Measurements from ENCODE around the gene RGS9.

DNA sequence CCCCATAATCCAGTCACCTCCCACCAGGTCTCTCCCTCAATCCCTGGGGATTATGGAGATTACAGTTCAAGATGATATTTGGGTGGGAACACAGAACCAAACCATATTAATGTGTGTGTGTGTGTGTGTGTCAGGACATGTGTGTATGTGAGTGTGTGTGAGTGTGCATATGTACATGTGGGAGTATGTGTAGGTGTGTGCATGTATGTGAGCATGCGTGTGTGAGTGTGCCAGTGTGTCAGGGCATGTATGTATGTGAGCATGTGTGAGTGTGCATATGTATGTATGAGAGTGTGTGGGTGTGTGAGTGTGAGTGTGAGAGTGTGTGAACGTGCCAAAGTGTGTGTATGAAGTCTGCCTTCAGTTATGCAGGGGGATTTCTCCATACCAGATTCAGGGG lies 37.8 kb downstream of the RGS9 start:
- TF ChIP-seq, protein P1, sequence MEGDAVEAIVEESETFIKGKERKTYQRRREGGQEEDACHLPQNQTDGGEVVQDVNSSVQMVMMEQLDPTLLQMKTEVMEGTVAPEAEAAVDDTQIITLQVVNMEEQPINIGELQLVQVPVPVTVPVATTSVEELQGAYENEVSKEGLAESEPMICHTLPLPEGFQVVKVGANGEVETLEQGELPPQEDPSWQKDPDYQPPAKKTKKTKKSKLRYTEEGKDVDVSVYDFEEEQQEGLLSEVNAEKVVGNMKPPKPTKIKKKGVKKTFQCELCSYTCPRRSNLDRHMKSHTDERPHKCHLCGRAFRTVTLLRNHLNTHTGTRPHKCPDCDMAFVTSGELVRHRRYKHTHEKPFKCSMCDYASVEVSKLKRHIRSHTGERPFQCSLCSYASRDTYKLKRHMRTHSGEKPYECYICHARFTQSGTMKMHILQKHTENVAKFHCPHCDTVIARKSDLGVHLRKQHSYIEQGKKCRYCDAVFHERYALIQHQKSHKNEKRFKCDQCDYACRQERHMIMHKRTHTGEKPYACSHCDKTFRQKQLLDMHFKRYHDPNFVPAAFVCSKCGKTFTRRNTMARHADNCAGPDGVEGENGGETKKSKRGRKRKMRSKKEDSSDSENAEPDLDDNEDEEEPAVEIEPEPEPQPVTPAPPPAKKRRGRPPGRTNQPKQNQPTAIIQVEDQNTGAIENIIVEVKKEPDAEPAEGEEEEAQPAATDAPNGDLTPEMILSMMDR (IDR thresholded peaks at IDR 0.05; ENCODE audit: low read length): no peak
- no peak for TF ChIP-seq EZH2 (optimal IDR thresholded peaks at IDR 0.05; ENCODE audit: low read depth, low read length)

Data from MM.1S (cell line).